Measurements from ENCODE around the gene SDK1. TPM values are rescaled to one million over a fixed set of nuclear protein-coding genes. Genes with fewer than 3 reads are reported as not detected.

SDK1 gene
- total and polyA plus RNA-seq, 11 donors: 2.2 to 5.8 (median 3.4) TPM

DNA sequence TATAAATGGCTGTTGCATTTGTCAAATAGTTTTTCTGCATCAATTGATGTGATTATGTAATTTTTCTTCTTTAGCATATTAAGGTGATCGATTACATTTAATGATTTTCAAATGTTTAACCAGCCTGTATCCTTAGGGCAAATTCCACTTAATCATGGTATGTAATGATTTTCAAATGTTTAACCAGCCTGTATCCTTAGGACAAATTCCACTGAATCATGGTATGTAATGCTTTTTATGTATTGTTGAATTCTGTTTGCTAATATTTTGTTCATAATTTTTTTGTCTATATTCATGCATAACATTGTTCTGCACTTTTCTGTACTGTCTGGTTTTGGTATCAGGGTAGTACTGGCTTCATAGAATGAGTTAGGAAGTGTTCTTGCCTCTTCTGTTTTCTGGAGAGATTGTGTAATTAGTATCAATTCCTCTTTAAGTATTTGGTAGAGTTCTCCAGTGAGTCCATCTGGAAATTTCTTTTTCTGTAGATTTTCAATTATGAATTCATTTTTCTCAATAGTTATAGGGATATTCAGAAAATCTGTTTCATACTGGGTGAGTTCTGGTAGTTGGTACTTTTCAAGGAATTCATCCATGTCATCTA, 987.8 kb downstream of the SDK1 start:
- Histone ChIP-seq H3K27me3 (no peaks in the 10 kb centered on the region), H3K36me3 (no peaks in the 10 kb centered on the region), H3K4me1 (no peaks in the 10 kb centered on the region), H3K27ac (no peak overlapping the region), H3K9me3 (peaks cover 0 to 35% (median 11%) of the 10 kb centered on the region in 12 donors), H3K4me3 (no peak overlapping the region)
- DNase-seq (no peak), ATAC-seq (no peak)
- TF ChIP-seq, protein P1, sequence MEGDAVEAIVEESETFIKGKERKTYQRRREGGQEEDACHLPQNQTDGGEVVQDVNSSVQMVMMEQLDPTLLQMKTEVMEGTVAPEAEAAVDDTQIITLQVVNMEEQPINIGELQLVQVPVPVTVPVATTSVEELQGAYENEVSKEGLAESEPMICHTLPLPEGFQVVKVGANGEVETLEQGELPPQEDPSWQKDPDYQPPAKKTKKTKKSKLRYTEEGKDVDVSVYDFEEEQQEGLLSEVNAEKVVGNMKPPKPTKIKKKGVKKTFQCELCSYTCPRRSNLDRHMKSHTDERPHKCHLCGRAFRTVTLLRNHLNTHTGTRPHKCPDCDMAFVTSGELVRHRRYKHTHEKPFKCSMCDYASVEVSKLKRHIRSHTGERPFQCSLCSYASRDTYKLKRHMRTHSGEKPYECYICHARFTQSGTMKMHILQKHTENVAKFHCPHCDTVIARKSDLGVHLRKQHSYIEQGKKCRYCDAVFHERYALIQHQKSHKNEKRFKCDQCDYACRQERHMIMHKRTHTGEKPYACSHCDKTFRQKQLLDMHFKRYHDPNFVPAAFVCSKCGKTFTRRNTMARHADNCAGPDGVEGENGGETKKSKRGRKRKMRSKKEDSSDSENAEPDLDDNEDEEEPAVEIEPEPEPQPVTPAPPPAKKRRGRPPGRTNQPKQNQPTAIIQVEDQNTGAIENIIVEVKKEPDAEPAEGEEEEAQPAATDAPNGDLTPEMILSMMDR (IDR thresholded peaks at IDR 0.05): no peak
- TF ChIP-seq POLR2A (IDR thresholded peaks at IDR 0.05): no peak
- intact Hi-C loops (cut with DNase I): no loop called here
- 83 to 98% (median 92%) methylated on average over 1 of the region's 1 CpG for WGBS, 4 donors

DNA sequence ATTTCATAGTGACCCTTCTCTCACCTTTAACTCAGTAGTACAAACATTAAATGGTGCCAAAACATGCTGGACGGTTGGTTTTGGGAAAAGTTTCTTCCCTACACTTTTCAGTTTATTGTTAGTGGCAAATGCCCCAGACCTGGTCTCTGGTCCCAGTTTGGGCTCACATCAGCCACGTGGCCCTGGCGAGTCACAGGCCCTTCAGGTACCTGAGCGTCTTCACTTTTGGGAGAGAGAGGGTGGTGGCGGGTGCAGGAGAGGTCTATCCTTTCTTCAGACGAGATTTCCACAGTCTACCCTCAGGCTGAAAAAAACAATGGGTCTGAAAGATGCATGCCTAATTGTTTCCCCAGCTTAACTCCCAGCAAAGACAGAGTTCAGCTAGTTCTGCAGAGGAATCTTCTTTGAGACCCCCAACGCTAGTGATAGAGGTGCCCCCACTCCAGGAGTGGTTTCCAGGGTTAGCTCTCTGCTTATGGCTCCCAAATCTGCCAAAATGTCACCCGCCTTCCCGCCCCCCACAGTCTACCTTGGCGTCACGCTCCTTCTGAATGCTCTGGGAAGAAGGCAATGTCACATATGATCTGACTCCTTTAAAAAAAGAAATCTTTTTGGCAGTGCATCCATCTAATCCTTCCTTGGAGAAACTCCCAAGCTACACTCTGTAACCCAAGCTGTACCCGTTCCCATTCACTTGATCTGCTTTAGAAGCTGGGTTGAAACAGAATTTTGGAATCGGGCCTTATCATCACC, 996.3 kb downstream of the SDK1 start:
- ATAC-seq (no peak), DNase-seq (no peak)
- Histone ChIP-seq H3K27ac (no peak overlapping the region), H3K4me1 (no peaks in the 10 kb centered on the region), H3K4me3 (no peak overlapping the region), H3K36me3 (no peaks in the 10 kb centered on the region), H3K9me3 (peaks cover 0 to 22% (median 11%) of the 10 kb centered on the region in 12 donors), H3K27me3 (no peaks in the 10 kb centered on the region)
- WGBS, 4 donors: 76 to 85% (median 81%) methylated on average over 13 of the region's 13 CpGs
- intact Hi-C loops (cut with DNase I): no loop called here
- no peak for TF ChIP-seq POLR2A (IDR thresholded peaks at IDR 0.05)
- TF ChIP-seq, protein P1 (IDR thresholded peaks at IDR 0.05): no peak

DNA sequence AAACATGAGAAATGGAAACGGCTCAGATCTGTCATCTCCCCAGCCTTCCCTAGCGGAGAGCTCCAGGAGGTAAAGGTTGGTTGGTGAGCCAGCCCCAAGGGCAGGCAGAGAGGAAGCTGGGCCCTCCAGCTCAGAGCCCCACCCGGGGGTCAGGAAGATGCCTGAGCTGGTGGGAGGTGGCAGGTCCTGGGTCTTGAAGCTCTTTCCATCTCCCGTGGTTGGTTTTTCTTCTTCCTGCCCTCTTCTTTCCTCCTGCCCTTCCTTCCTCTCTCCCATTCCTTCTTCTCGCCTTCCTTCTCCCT, 996.8 kb downstream of the SDK1 start:
- Histone ChIP-seq H3K4me1 (no peaks in the 10 kb centered on the region), H3K27ac (no peak overlapping the region), H3K9me3 (peaks cover 0 to 17% (median 10%) of the 10 kb centered on the region in 12 donors), H3K4me3 (no peak overlapping the region), H3K36me3 (no peaks in the 10 kb centered on the region), H3K27me3 (no peaks in the 10 kb centered on the region)
- TF ChIP-seq, protein P1 (IDR thresholded peaks at IDR 0.05): no peak
- no peak for TF ChIP-seq POLR2A (IDR thresholded peaks at IDR 0.05)
- intact Hi-C loops (cut with DNase I): no loop called here
- no peak for DNase-seq
- 67 to 79% (median 75%) methylated on average over 5 of the region's 5 CpGs for WGBS, 4 donors
- no peak for ATAC-seq

DNA sequence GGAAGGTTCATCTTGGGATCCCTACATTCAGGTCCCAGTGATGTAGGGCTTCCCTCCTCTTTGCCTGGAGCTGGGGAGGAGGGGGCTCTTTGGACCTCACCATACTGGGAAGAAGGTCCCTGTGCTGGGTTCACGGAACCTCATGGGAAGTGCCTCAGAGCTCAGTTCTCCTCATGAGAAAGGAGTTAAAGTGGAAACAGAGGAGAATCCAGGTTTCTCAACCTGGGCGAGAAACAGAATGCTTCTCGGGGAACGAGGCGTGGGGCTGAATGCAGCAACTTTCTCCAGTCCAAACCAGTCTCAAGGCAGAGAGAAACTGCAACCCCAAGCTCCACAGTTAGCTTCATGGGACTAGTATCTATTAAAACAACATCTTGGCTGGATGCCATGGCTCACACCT, 998.4 kb downstream of the SDK1 start:
- intact Hi-C loops (cut with DNase I): no loop called here
- no peak overlapping the region for H3K27ac ChIP-seq
- no peak overlapping the region for H3K4me3 ChIP-seq
- H3K9me3 ChIP-seq: peaks cover 0 to 1% (median 0%) of the 10 kb centered on the region in 12 donors
- TF ChIP-seq, protein P1 (IDR thresholded peaks at IDR 0.05): no peak
- no peak for TF ChIP-seq POLR2A (IDR thresholded peaks at IDR 0.05)
- H3K27me3 ChIP-seq: peaks cover 0 to 1% (median 0%) of the 10 kb centered on the region in 9 donors
- no peaks in the 10 kb centered on the region for H3K36me3 ChIP-seq
- no peak for DNase-seq
- WGBS, 4 donors: 79 to 90% (median 89%) methylated on average over 5 of the region's 5 CpGs
- ATAC-seq: no peak
- no peaks in the 10 kb centered on the region for H3K4me1 ChIP-seq
